A673 (cell line): ENCODE results near the gene ACER1.

Experiments
- CTCF ChIP-seq: fragments of 300-800, 200-600 bp; sonication (generic); conservative IDR thresholded peaks from 2 replicates; pipeline ENCODE4 v1.5.1; 2017; ENCODE audit warnings: low read depth, mild to moderate bottlenecking, antibody characterized with exemption, low read length, moderate library complexity, mixed read lengths
- EZH2 ChIP-seq: fragments of 200-600 bp; sonication (generic); IDR thresholded peaks from 2 replicates; pipeline ENCODE4 v1.6.1; 2017; ENCODE audit warnings: borderline replicate concordance, low read depth, mild to moderate bottlenecking, mixed read lengths, antibody characterized with exemption, low read length; ENCODE audit not compliant: poor library complexity, severe bottlenecking

DNA sequence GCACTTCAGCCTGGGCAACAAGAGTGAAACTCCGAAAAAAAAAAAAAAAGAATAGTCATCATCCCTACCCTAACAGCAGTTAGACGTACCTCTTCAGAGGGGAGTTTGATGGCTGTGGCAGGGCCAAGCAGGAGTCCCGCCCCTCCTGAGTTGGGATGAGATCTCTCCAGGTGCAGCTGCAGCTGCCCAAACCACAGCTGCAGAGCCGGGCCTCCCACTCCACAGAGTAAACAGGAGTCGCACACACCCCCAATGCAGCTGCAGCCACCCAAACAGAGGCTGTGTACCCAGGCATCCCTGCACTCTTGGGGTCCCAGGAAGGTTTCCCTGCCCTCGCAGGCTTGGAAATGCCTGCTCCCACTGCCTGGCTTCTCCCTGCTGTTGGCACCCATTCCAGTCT, 36.2 kb downstream of the ACER1 start:
- no peak for TF ChIP-seq CTCF
- no peak for TF ChIP-seq EZH2
